ENCODE results near the gene GRIK1. TPM values are rescaled to one million over a fixed set of nuclear protein-coding genes. Genes with fewer than 3 reads are reported as not detected.

GRIK1 gene
- polyA plus RNA-seq, 1 donor from 2014 or later: 8.7 TPM

DNA sequence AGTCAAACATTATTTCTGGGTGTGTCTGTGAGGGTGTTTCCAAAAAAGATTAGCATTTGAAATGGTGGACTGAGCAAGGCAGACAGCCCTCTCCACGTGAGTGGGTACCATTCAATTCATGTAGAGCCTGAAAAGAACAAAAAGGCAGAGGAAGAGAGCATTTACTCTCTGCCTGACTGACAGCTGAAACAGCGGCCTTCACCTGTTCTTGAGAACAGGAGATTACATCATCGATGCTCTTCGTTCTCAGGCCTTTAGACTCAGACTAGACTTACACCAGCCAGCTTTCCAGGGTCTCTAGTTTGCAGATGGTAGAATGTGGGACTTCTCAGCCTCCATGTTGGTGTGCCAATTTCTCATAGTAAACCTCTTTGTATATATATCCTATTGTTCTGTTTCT lies 338.7 kb downstream of the GRIK1 start:
- no peak overlapping the region for H3K9ac ChIP-seq (ENCODE audit: low read length)
- H3K27me3 ChIP-seq (ENCODE audit: insufficient read depth, low read depth, low read length): no peaks in the 10 kb centered on the region
- TF ChIP-seq SMC3 (conservative IDR thresholded peaks at IDR 0.05; ENCODE audit: poor library complexity) (no peak), MXI1 (conservative IDR thresholded peaks at IDR 0.05; ENCODE audit: poor library complexity, severe bottlenecking) (no peak), POLR2AphosphoS5 (IDR thresholded peaks at IDR 0.05) (no peak), RAD21 (conservative IDR thresholded peaks at IDR 0.05) (no peak)
- TF ChIP-seq, protein P1, sequence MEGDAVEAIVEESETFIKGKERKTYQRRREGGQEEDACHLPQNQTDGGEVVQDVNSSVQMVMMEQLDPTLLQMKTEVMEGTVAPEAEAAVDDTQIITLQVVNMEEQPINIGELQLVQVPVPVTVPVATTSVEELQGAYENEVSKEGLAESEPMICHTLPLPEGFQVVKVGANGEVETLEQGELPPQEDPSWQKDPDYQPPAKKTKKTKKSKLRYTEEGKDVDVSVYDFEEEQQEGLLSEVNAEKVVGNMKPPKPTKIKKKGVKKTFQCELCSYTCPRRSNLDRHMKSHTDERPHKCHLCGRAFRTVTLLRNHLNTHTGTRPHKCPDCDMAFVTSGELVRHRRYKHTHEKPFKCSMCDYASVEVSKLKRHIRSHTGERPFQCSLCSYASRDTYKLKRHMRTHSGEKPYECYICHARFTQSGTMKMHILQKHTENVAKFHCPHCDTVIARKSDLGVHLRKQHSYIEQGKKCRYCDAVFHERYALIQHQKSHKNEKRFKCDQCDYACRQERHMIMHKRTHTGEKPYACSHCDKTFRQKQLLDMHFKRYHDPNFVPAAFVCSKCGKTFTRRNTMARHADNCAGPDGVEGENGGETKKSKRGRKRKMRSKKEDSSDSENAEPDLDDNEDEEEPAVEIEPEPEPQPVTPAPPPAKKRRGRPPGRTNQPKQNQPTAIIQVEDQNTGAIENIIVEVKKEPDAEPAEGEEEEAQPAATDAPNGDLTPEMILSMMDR (IDR thresholded peaks at IDR 0.05; ENCODE audit: poor library complexity, severe bottlenecking): no peak
- H3K79me2 ChIP-seq (replicated peaks; ENCODE audit: insufficient read depth, low read length): no peaks in the 10 kb centered on the region
- H3K4me2 ChIP-seq (ENCODE audit: low read length): no peak overlapping the region
- no peaks in the 10 kb centered on the region for H3F3A ChIP-seq (ENCODE audit: insufficient read depth, low read length, poor library complexity, severe bottlenecking)
- no peaks in the 10 kb centered on the region for H3K9me3 ChIP-seq (ENCODE audit: low read length)
- H3K27ac ChIP-seq (ENCODE audit: low read length): no peak overlapping the region
- no peak overlapping the region for H2AFZ ChIP-seq (ENCODE audit: low read depth, low read length)
- no peaks in the 10 kb centered on the region for H3K9me2 ChIP-seq (ENCODE audit: insufficient read depth, low read length)
- H3K4me3 ChIP-seq (ENCODE audit: low read length): no peak overlapping the region
- no peaks in the 10 kb centered on the region for H4K20me1 ChIP-seq (ENCODE audit: insufficient read depth)
- H3K36me3 ChIP-seq (ENCODE audit: insufficient read depth, low read length): no peaks in the 10 kb centered on the region

DNA sequence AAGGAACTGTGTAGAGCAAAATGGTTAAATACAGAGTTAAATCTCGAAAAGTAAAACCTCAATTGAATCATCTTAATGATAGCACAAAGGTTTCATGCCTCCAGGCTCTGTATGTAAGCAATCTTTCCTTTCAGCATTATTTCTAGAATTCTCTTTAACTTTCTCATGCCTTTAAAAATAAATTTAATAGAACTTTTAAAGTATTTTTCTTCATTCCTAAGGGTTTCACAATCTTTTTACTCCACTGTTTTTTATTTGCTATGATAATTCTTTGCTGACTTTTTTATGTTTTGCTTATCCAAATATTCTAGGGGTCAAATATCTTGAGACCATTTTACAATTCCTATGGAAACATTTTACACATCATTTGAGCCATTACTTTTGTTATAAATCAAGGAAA lies 353.1 kb downstream of the GRIK1 start:
- TF ChIP-seq RAD21 (conservative IDR thresholded peaks at IDR 0.05) (no peak), MXI1 (conservative IDR thresholded peaks at IDR 0.05; ENCODE audit: poor library complexity, severe bottlenecking) (no peak), POLR2AphosphoS5 (IDR thresholded peaks at IDR 0.05) (no peak), TAF1 (IDR thresholded peaks at IDR 0.05; ENCODE audit: low read depth) (no peak), EP300 (conservative IDR thresholded peaks at IDR 0.05; ENCODE audit: poor library complexity, severe bottlenecking) (no peak), EZH2 (IDR thresholded peaks at IDR 0.05; ENCODE audit: borderline replicate concordance, insufficient read depth, low read length, poor library complexity, severe bottlenecking) (no peak), SMC3 (conservative IDR thresholded peaks at IDR 0.05; ENCODE audit: poor library complexity) (no peak)
- TF ChIP-seq, protein P2, sequence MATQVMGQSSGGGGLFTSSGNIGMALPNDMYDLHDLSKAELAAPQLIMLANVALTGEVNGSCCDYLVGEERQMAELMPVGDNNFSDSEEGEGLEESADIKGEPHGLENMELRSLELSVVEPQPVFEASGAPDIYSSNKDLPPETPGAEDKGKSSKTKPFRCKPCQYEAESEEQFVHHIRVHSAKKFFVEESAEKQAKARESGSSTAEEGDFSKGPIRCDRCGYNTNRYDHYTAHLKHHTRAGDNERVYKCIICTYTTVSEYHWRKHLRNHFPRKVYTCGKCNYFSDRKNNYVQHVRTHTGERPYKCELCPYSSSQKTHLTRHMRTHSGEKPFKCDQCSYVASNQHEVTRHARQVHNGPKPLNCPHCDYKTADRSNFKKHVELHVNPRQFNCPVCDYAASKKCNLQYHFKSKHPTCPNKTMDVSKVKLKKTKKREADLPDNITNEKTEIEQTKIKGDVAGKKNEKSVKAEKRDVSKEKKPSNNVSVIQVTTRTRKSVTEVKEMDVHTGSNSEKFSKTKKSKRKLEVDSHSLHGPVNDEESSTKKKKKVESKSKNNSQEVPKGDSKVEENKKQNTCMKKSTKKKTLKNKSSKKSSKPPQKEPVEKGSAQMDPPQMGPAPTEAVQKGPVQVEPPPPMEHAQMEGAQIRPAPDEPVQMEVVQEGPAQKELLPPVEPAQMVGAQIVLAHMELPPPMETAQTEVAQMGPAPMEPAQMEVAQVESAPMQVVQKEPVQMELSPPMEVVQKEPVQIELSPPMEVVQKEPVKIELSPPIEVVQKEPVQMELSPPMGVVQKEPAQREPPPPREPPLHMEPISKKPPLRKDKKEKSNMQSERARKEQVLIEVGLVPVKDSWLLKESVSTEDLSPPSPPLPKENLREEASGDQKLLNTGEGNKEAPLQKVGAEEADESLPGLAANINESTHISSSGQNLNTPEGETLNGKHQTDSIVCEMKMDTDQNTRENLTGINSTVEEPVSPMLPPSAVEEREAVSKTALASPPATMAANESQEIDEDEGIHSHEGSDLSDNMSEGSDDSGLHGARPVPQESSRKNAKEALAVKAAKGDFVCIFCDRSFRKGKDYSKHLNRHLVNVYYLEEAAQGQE (IDR thresholded peaks at IDR 0.05; ENCODE audit: borderline replicate concordance): no peak
- TF ChIP-seq, protein P1 (IDR thresholded peaks at IDR 0.05; ENCODE audit: poor library complexity, severe bottlenecking): no peak
- H3F3A ChIP-seq (ENCODE audit: insufficient read depth, low read length, poor library complexity, severe bottlenecking): no peaks in the 10 kb centered on the region

More for the DNA sequence above, 353.1 kb downstream of the GRIK1 start:
- H2AFZ ChIP-seq (ENCODE audit: low read depth, low read length): no peak overlapping the region
- no peaks in the 10 kb centered on the region for H3K36me3 ChIP-seq (ENCODE audit: insufficient read depth, low read length)
- no peaks in the 10 kb centered on the region for H3K27me3 ChIP-seq (ENCODE audit: insufficient read depth, low read depth, low read length)
- no peak overlapping the region for H3K4me2 ChIP-seq (ENCODE audit: low read length)
- no peaks in the 10 kb centered on the region for H3K9me2 ChIP-seq (ENCODE audit: insufficient read depth, low read length)
- no peaks in the 10 kb centered on the region for H3K79me2 ChIP-seq (replicated peaks; ENCODE audit: insufficient read depth, low read length)
- no peak overlapping the region for H3K9ac ChIP-seq (ENCODE audit: low read length)
- no peaks in the 10 kb centered on the region for H3K9me3 ChIP-seq (ENCODE audit: low read length)
- H3K27ac ChIP-seq (ENCODE audit: low read length): no peak overlapping the region
- H3K4me3 ChIP-seq (ENCODE audit: low read length): no peak overlapping the region
- no peaks in the 10 kb centered on the region for H4K20me1 ChIP-seq (ENCODE audit: insufficient read depth)
